HEK293T (cell line): Measurements from ENCODE around the gene POLR1B.
"Not testable (repeated sequence)": the region's sequence is repeated elsewhere in the genome, so short reads cannot be mapped to it uniquely, and the experiment has no call there.

ENCODE experiments used
- CTCF ChIA-PET: fragments of 350-600 bp; formaldehyde crosslinking; extraction: SDS; loops from one replicate; lab custom pipeline; 2021; ENCODE audit warnings: antibody characterized with exemption, inconsistent platforms; lab: Yijun Ruan, JAX
- POLR2A ChIA-PET: fragments of 350-600 bp; formaldehyde crosslinking; extraction: SDS; loops from one replicate; lab custom pipeline; 2020; ENCODE audit warnings: antibody characterized with exemption, inconsistent platforms; lab: Yijun Ruan, JAX
- DNase-seq: peaks from one replicate; pipeline ENCODE4 v3.0.0; 2012; ENCODE audit warnings: mixed read lengths; ENCODE audit errors: extremely low spot score
- ARNT ChIP-seq: fragments of 450-650 bp; IDR thresholded peaks from 2 replicates; pipeline ENCODE4 v1.6.1; 2017; ENCODE audit warnings: mild to moderate bottlenecking
- BHLHE40 ChIP-seq: fragments of 450-650 bp; IDR thresholded peaks from 2 replicates; pipeline ENCODE4 v1.6.1; 2016; ENCODE audit warnings: mild to moderate bottlenecking, moderate library complexity, borderline replicate concordance
- CTBP1 ChIP-seq: fragments of 450-650 bp; IDR thresholded peaks from 2 replicates; pipeline ENCODE4 v1.6.1; 2016; ENCODE audit warnings: borderline replicate concordance
- ELF4 ChIP-seq: fragments of 450-650 bp; IDR thresholded peaks from 2 replicates; pipeline ENCODE4 v1.6.1; 2017; ENCODE audit warnings: antibody characterized with exemption
- FOXA1 ChIP-seq: fragments of 450-650 bp; IDR thresholded peaks from 2 replicates; pipeline ENCODE4 v1.6.1; 2016; ENCODE audit warnings: mild to moderate bottlenecking
- FOXK2 ChIP-seq: fragments of 450-650 bp; IDR thresholded peaks from 2 replicates; pipeline ENCODE4 v1.6.1; 2016; ENCODE audit warnings: mild to moderate bottlenecking
- FOXM1 ChIP-seq: fragments of 450-650 bp; IDR thresholded peaks from 2 replicates; pipeline ENCODE4 v1.6.1; 2017; ENCODE audit warnings: mild to moderate bottlenecking, borderline replicate concordance
- HDGF ChIP-seq: fragments of 450-650 bp; IDR thresholded peaks from 2 replicates; pipeline ENCODE4 v1.6.1; 2017; ENCODE audit warnings: antibody characterized with exemption, borderline replicate concordance
- L3MBTL2 ChIP-seq: fragments of 450-650 bp; conservative IDR thresholded peaks from 2 replicates; pipeline ENCODE4 v1.6.1; 2016; ENCODE audit warnings: mild to moderate bottlenecking
- LEF1 ChIP-seq: fragments of 450-650 bp; IDR thresholded peaks from 2 replicates; pipeline ENCODE4 v1.6.1; 2017; ENCODE audit warnings: mild to moderate bottlenecking, borderline replicate concordance
- NFRKB ChIP-seq: fragments of 450-650 bp; IDR thresholded peaks from 2 replicates; pipeline ENCODE4 v1.6.1; 2016; ENCODE audit warnings: mild to moderate bottlenecking, moderate library complexity
- SP1 ChIP-seq: fragments of 450-650 bp; IDR thresholded peaks from 2 replicates; pipeline ENCODE4 v1.6.1; 2017
- SUZ12 ChIP-seq: fragments of 450-650 bp; IDR thresholded peaks from 2 replicates; pipeline ENCODE4 v1.6.1; 2016; ENCODE audit warnings: mild to moderate bottlenecking
- TARDBP ChIP-seq: fragments of 450-650 bp; IDR thresholded peaks from 2 replicates; pipeline ENCODE4 v1.6.1; 2016
- ZNF384 ChIP-seq: fragments of 450-650 bp; IDR thresholded peaks from 2 replicates; pipeline ENCODE4 v1.6.1; 2016
- TF ChIP-seq, protein P1 (sequence below): fragments of 450-650 bp; IDR thresholded peaks from 2 replicates; pipeline ENCODE4 v1.6.1; 2016

The POLR1B gene

DNA sequence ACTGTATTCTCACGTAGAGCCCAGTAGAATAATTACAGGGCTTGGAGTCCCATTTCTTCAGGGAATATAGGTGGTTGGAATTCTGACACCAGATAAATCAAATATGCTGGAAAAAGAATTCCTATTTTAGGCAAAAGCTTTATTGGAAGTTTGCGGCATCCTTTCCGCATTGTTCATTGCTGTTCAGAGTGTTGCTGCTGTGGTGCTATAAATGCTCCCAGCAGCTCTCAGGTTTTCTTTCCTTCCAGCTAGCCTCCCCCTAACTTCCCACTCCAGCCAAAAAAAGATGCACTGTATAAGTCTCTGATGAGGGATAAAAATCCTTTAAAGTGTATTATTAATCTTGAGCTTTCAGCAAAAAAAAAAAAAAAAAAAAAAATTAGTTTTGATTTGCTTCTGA lies 25.5 kb upstream of the POLR1B start:
- CTCF ChIA-PET: interaction anchor here (0.6 kb wide), 1 partner anchor 21 kb away, joined by 3 read pairs; no protein-coding TSS in a partner anchor
- POLR2A ChIA-PET: no interaction called here
- no peak for TF ChIP-seq L3MBTL2
- no peak for TF ChIP-seq HDGF
- no peak for TF ChIP-seq TARDBP
- TF ChIP-seq FOXK2: no peak
- no peak for TF ChIP-seq FOXM1
- TF ChIP-seq NFRKB: no peak
- no peak for TF ChIP-seq ARNT
- TF ChIP-seq, protein P1, sequence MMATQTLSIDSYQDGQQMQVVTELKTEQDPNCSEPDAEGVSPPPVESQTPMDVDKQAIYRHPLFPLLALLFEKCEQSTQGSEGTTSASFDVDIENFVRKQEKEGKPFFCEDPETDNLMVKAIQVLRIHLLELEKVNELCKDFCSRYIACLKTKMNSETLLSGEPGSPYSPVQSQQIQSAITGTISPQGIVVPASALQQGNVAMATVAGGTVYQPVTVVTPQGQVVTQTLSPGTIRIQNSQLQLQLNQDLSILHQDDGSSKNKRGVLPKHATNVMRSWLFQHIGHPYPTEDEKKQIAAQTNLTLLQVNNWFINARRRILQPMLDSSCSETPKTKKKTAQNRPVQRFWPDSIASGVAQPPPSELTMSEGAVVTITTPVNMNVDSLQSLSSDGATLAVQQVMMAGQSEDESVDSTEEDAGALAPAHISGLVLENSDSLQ: no peak
- TF ChIP-seq SP1: no peak
- TF ChIP-seq BHLHE40: no peak
- TF ChIP-seq FOXA1: no peak
- TF ChIP-seq SUZ12: no peak
- TF ChIP-seq CTBP1: no peak
- TF ChIP-seq ZNF384: no peak
- TF ChIP-seq ELF4: no peak
- no peak for DNase-seq

DNA sequence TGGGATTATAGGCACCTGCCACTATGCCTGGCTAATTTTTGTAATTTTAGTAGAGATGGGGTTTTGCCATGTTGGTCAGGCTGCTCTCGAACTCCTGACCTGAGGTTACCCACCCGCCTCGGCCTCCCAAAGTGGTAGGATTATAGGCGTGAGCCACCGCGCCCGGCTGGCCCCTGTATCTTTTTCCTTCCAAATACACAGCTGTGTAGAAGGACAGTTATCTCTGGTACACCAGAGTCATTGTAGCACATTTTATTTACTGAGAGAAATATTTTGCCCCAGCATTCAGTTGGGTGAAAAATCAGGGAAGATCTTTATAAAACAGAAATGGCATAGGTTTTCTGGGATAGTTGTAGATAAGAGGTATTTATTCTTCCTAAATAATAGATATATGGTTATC lies 23.5 kb upstream of the POLR1B start:
- POLR2A ChIA-PET: no interaction called here
- no peak for DNase-seq

GRCh38 chr2:112519506-112519905 lies 22.8 kb upstream of the POLR1B start:
- ChIA-PET CTCF (no interaction called here), POLR2A (no interaction called here)
- TF ChIP-seq SP1 (no peak), L3MBTL2 (no peak), ZNF384 (no peak)
- TF ChIP-seq, protein P1: no peak
- DNase-seq: no peak

More for the DNA sequence above, 23.5 kb upstream of the POLR1B start:
- TF ChIP-seq ZNF384 (no peak), BHLHE40 (no peak), HDGF (no peak), FOXM1 (no peak), SUZ12 (no peak), L3MBTL2 (no peak), FOXA1 (no peak), CTBP1 (no peak), TARDBP (no peak), NFRKB (no peak), ELF4 (no peak), ARNT (no peak), SP1 (no peak), LEF1 (no peak), FOXK2 (no peak)
- TF ChIP-seq, protein P1: no peak
- CTCF ChIA-PET: no interaction called here

DNA sequence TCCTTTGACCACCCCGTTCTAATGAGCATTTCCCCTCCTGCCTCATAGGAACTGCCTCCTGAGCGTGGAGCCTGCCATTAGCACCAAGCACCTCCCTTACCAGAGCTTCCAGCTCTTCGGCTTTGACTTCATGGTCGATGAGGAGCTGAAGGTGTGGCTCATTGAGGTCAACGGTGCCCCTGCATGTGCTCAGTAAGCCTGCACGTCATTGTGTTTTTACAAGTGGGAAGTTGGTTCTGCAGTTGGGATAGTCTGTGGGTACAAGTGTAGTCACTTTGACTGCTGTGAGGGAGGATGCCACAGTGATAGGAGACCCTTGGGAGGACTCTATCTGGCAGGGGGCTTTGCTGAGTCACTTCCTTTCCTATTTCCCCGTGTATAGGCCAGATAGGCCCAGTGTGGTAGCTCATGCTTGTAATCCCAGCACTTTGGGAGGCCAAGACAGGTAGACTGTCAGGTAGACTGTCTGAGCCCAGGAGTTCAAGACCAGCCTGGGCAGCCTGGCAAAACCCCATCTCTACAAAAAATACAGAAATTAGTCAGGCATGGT lies 22.0 kb upstream of the POLR1B start:
- POLR2A ChIA-PET: no interaction called here
- TF ChIP-seq LEF1: no peak
- TF ChIP-seq SUZ12: no peak
- no peak for TF ChIP-seq L3MBTL2
- TF ChIP-seq, protein P1: no peak
- no peak for TF ChIP-seq ARNT
- no peak for TF ChIP-seq SP1
- no peak for TF ChIP-seq ELF4
- no peak for TF ChIP-seq TARDBP
- TF ChIP-seq FOXK2: no peak
- no peak for TF ChIP-seq FOXM1
- TF ChIP-seq NFRKB: no peak
- DNase-seq: no peak
- CTCF ChIA-PET: no interaction called here

DNA sequence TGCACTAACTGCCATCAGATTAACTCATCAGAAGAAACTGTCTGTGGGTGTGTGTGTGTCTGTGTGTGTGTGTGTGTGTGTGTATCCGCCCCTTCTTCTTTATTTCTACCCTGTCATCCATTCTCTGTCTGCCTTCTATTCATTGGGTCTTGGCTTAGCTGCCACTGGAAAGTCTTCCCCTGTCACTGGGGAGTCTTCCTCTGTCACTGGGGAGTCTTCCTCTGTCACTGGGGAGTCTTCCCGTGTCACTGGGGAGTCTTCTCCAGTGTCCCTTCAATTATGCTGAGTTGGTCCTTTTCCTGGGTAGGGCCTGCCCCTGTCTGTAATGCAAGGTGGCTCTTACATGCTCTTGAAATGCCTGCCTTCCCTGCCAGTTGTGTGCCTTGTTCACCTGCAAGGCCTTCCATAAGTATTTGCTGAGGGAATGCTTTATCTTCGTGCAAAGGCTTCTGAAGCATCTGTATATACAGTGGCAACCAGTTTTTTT lies 18.9 kb upstream of the POLR1B start:
- no peak for DNase-seq
- no peak for TF ChIP-seq FOXM1
- no peak for TF ChIP-seq CTBP1
- TF ChIP-seq BHLHE40: no peak
- no peak for TF ChIP-seq ARNT
- no peak for TF ChIP-seq NFRKB
- no peak for TF ChIP-seq TARDBP
- no peak for TF ChIP-seq LEF1
- TF ChIP-seq SUZ12: no peak
- TF ChIP-seq, protein P1: no peak
- no peak for TF ChIP-seq L3MBTL2
- TF ChIP-seq SP1: no peak
- no peak for TF ChIP-seq ELF4
- TF ChIP-seq FOXA1: no peak
- ChIA-PET POLR2A (no interaction called here), CTCF (no interaction called here)

- CTCF ChIA-PET, DNase-seq, POLR2A ChIA-PET: not testable (repeated sequence)
Observed at GRCh38 chr2:112524276-112524675, 18.0 kb upstream of the POLR1B start.
